Duodenal mucosa (tissue), 2 donors: ENCODE data around the gene OR2AG2.

Experiments used
- H3K27ac ChIP-seq: one replicate; pipeline ENCODE4 v1.7.0; 2013; ENCODE audit warnings: low read depth, low read length
- H3K27me3 ChIP-seq, 2 donors: one replicate each; pipeline ENCODE4 v1.7.0; 2013; ENCODE audit warnings: low read length in 2 of 2, control low read depth in 1 of 2; ENCODE audit not compliant: insufficient read depth in 2 of 2, control insufficient read depth in 1 of 2
- H3K36me3 ChIP-seq, 2 donors: one replicate each; pipeline ENCODE4 v1.7.0; 2013; ENCODE audit warnings: low read length in 2 of 2, control low read depth in 1 of 2; ENCODE audit not compliant: insufficient read depth in 2 of 2, control insufficient read depth in 1 of 2
- H3K4me1 ChIP-seq, 2 donors: one replicate each; pipeline ENCODE4 v1.7.0; 2013; ENCODE audit warnings: low read length in 2 of 2, control low read depth in 1 of 2; ENCODE audit not compliant: insufficient read depth in 2 of 2, control insufficient read depth in 1 of 2
- H3K4me3 ChIP-seq, 2 donors: one replicate each; pipeline ENCODE4 v1.7.0; 2013; ENCODE audit warnings: low read length in 2 of 2, low read depth in 1 of 2
- H3K9ac ChIP-seq, 2 donors: one replicate each; pipeline ENCODE4 v1.7.0; 2013; ENCODE audit warnings: low read length in 2 of 2, low read depth in 1 of 2
- H3K9me3 ChIP-seq, 2 donors: one replicate each; pipeline ENCODE4 v1.7.0; 2013; ENCODE audit warnings: low read length in 2 of 2, control low read depth in 1 of 2; ENCODE audit not compliant: control insufficient read depth in 1 of 2

OR2AG2 gene

DNA sequence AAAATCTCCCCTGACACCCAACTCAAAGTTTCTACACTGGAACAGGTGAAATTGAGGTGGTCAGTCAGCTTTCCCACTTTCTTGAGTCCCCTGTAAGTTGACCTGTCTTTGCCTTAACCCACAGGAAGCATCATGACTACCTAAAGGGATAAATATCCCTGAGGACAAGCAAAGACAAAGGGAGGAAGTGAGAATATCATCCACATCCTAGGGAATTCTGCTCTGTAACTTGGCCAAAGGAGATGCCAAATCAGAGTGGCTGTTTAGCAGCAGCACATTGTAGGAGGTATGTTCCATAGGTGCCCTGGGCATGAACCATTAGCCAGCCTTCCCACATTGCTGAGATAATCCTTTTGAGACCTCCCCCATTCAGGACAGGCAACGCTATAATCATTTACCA, 47.8 kb downstream of the OR2AG2 start:
- no peaks in the 10 kb centered on the region for H3K9me3 ChIP-seq

DNA sequence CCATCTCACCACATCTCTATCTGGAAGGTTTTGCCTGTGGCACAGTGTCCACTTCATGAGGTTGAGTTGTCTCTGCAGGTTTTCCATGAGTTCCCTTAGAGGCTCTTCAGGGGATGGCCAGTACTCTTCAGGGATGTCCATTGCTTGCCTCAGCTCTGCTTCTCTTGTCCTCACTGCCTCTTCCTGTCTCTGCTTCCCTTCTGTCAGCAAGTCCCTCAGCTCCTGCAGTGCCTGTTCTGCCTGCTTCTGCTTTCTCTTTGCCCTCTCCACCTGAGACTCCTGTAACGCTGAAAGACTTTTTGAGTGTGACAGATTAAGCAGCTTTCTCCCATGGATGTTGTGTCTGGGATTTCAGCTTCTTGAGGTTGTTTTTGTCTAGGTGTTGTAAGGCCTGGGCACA, 50.4 kb downstream of the OR2AG2 start:
- Histone ChIP-seq H3K27ac (no peak overlapping the region), H3K27me3 (no peaks in the 10 kb centered on the region), H3K36me3 (peaks cover 0 to 3% of the 10 kb centered on the region in 2 donors), H3K9ac (no peak overlapping the region), H3K4me1 (peaks cover 0 to 5% of the 10 kb centered on the region in 2 donors), H3K4me3 (no peak overlapping the region), H3K9me3 (no peaks in the 10 kb centered on the region)

More for the DNA sequence above, 47.8 kb downstream of the OR2AG2 start:
- Histone ChIP-seq H3K27me3 (no peaks in the 10 kb centered on the region), H3K9ac (no peak overlapping the region), H3K27ac (no peak overlapping the region), H3K36me3 (peaks cover 0 to 3% of the 10 kb centered on the region in 2 donors), H3K4me1 (peaks cover 4 to 5% of the 10 kb centered on the region in 2 donors), H3K4me3 (no peak overlapping the region)

DNA sequence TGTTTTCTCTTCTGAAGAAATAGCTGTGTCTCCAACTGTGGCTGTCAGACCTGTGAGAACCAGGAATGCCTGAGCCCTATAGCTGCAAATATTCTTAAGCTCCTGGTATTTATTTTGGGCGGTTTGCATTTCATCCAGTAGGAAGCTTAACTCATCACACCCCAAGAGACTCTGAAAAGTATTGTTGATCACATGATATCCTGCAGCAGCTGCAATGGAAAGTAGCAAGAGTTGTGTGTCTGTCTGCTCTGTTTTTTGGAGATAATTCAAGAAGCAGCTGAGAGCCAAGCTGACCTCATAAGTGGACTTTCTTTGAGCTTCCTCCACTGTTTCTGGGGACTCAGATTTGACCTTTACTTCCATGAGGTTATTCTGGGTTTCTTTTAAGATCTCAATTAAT, 52.2 kb downstream of the OR2AG2 start:
- peaks cover 0 to 5% of the 10 kb centered on the region in 2 donors for H3K4me1 ChIP-seq
- H3K36me3 ChIP-seq, result peaks cover 0 to 3% of the 10 kb centered on the region in 2 donors
- no peak overlapping the region for H3K9ac ChIP-seq
- H3K9me3 ChIP-seq, result no peaks in the 10 kb centered on the region
- no peak overlapping the region for H3K27ac ChIP-seq
- H3K4me3 ChIP-seq, result no peak overlapping the region
- H3K27me3 ChIP-seq, result no peaks in the 10 kb centered on the region

DNA sequence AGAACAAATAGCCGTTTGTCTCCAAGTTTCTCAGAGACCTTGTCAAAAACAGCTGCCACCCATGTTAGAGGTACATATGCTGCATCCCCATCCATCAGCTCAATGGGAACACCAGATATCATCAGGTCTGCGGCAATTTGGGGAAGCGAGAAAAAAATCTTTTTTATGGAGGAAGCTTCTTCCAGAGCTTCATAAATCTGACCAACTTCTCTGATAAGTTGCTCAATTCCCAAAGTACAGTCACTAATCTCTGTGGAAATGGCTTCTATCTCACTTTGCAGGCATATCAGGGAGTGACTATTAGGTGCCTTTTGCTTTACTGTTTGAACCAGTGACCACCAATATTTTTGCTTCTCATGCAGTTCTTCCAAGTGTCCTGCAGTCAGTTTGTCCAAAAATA, 54.4 kb downstream of the OR2AG2 start:
- Histone ChIP-seq H3K4me1 (peaks cover 0 to 5% of the 10 kb centered on the region in 2 donors), H3K9me3 (no peaks in the 10 kb centered on the region), H3K27ac (no peak overlapping the region), H3K9ac (no peak overlapping the region), H3K36me3 (peaks cover 0 to 3% of the 10 kb centered on the region in 2 donors), H3K27me3 (no peaks in the 10 kb centered on the region), H3K4me3 (no peak overlapping the region)
